ENCODE results near the gene SLC15A3. TPM values are rescaled to one million over a fixed set of nuclear protein-coding genes. Genes with fewer than 3 reads are reported as not detected.

Gene SLC15A3
- total RNA-seq, 1 donor from 2014 or later = 0.62 TPM

GRCh38 chr11:60934790-60935605 is 17.0 kb downstream of the SLC15A3 start:
- no peak overlapping the region for H3K27ac Mint-ChIP-seq (ENCODE audit: unreplicated experiment)
- H3K4me1 Mint-ChIP-seq (ENCODE audit: low read depth) = no peaks in the 10 kb centered on the region
- peaks cover 6% of the 10 kb centered on the region for H3K36me3 Mint-ChIP-seq (ENCODE audit: low read depth)
- no peaks in the 10 kb centered on the region for H3K27me3 Mint-ChIP-seq (ENCODE audit: low read depth)
- H3K4me3 Mint-ChIP-seq (ENCODE audit: unreplicated experiment) = no peak overlapping the region
- DNase-seq (ENCODE audit: low spot score) = no peak
- H3K9me3 Mint-ChIP-seq (ENCODE audit: low read depth) = no peaks in the 10 kb centered on the region
- TF ChIP-seq, protein P1, sequence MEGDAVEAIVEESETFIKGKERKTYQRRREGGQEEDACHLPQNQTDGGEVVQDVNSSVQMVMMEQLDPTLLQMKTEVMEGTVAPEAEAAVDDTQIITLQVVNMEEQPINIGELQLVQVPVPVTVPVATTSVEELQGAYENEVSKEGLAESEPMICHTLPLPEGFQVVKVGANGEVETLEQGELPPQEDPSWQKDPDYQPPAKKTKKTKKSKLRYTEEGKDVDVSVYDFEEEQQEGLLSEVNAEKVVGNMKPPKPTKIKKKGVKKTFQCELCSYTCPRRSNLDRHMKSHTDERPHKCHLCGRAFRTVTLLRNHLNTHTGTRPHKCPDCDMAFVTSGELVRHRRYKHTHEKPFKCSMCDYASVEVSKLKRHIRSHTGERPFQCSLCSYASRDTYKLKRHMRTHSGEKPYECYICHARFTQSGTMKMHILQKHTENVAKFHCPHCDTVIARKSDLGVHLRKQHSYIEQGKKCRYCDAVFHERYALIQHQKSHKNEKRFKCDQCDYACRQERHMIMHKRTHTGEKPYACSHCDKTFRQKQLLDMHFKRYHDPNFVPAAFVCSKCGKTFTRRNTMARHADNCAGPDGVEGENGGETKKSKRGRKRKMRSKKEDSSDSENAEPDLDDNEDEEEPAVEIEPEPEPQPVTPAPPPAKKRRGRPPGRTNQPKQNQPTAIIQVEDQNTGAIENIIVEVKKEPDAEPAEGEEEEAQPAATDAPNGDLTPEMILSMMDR (IDR thresholded peaks at IDR 0.05) = no peak

GRCh38 chr11:60934124-60934789 is 17.7 kb downstream of the SLC15A3 start:
- peaks cover 10% of the 10 kb centered on the region for H3K36me3 Mint-ChIP-seq (ENCODE audit: low read depth)
- TF ChIP-seq, protein P1 (IDR thresholded peaks at IDR 0.05) = no peak
- no peaks in the 10 kb centered on the region for H3K4me1 Mint-ChIP-seq (ENCODE audit: low read depth)
- DNase-seq (ENCODE audit: low spot score) = no peak
- H3K9me3 Mint-ChIP-seq (ENCODE audit: low read depth) = no peaks in the 10 kb centered on the region
- H3K27me3 Mint-ChIP-seq (ENCODE audit: low read depth) = no peaks in the 10 kb centered on the region
- H3K4me3 Mint-ChIP-seq (ENCODE audit: unreplicated experiment) = no peak overlapping the region
- H3K27ac Mint-ChIP-seq (ENCODE audit: unreplicated experiment) = no peak overlapping the region

GRCh38 chr11:60933416-60934123 is 18.4 kb downstream of the SLC15A3 start:
- no peak overlapping the region for H3K27ac Mint-ChIP-seq (ENCODE audit: unreplicated experiment)
- H3K9me3 Mint-ChIP-seq (ENCODE audit: low read depth) = no peaks in the 10 kb centered on the region

GRCh38 chr11:60932605-60933356 is 19.2 kb downstream of the SLC15A3 start:
- no peaks in the 10 kb centered on the region for H3K4me1 Mint-ChIP-seq (ENCODE audit: low read depth)
- no peak for DNase-seq (ENCODE audit: low spot score)
- peaks cover 10% of the 10 kb centered on the region for H3K36me3 Mint-ChIP-seq (ENCODE audit: low read depth)
- no peaks in the 10 kb centered on the region for H3K27me3 Mint-ChIP-seq (ENCODE audit: low read depth)
- no peak overlapping the region for H3K4me3 Mint-ChIP-seq (ENCODE audit: unreplicated experiment)
- TF ChIP-seq, protein P1 (IDR thresholded peaks at IDR 0.05) = no peak
- no peak overlapping the region for H3K27ac Mint-ChIP-seq (ENCODE audit: unreplicated experiment)
- no peaks in the 10 kb centered on the region for H3K9me3 Mint-ChIP-seq (ENCODE audit: low read depth)

More at GRCh38 chr11:60933416-60934123, 18.4 kb downstream of the SLC15A3 start:
- TF ChIP-seq, protein P1 (IDR thresholded peaks at IDR 0.05) = no peak
- H3K4me3 Mint-ChIP-seq (ENCODE audit: unreplicated experiment) = no peak overlapping the region
- H3K4me1 Mint-ChIP-seq (ENCODE audit: low read depth) = no peaks in the 10 kb centered on the region
- no peak for DNase-seq (ENCODE audit: low spot score)
- peaks cover 10% of the 10 kb centered on the region for H3K36me3 Mint-ChIP-seq (ENCODE audit: low read depth)
- no peaks in the 10 kb centered on the region for H3K27me3 Mint-ChIP-seq (ENCODE audit: low read depth)
